HS-5 (cell line): ENCODE results near the gene FGF12.

Source experiments
- DNase-seq: peaks from one replicate; pipeline ENCODE4 v3.0.0-alpha.2; 2012; ENCODE audit warnings: low read depth

FGF12 gene

GRCh38 chr3:192496905-192497587 lies 230.3 kb downstream of the FGF12 start:
- DNase-seq: no peak

GRCh38 chr3:192494174-192494573 lies 233.2 kb downstream of the FGF12 start:
- DNase-seq: no peak

GRCh38 chr3:192490720-192491119 lies 236.6 kb downstream of the FGF12 start:
- no peak for DNase-seq

GRCh38 chr3:192489579-192489978 lies 237.8 kb downstream of the FGF12 start:
- no peak for DNase-seq

GRCh38 chr3:192487033-192487432 lies 240.3 kb downstream of the FGF12 start:
- DNase-seq: no peak

GRCh38 chr3:192482809-192483208 lies 244.5 kb downstream of the FGF12 start:
- no peak for DNase-seq

GRCh38 chr3:192482391-192482790 lies 244.9 kb downstream of the FGF12 start:
- no peak for DNase-seq

GRCh38 chr3:192481638-192482037 lies 245.7 kb downstream of the FGF12 start:
- DNase-seq: peak; percentile 90

- DNase-seq: no peak
Observed at GRCh38 chr3:192467230-192468140, 259.9 kb downstream of the FGF12 start.

- no peak for DNase-seq
Observed at GRCh38 chr3:192449036-192449435, 278.3 kb downstream of the FGF12 start.

GRCh38 chr3:192445770-192446644 lies 281.3 kb downstream of the FGF12 start:
- DNase-seq: no peak

- no peak for DNase-seq
Observed at GRCh38 chr3:192444791-192445106, 282.6 kb downstream of the FGF12 start.

- no peak for DNase-seq
Observed at GRCh38 chr3:192444096-192444790, 283.1 kb downstream of the FGF12 start.

- no peak for DNase-seq
Observed at GRCh38 chr3:192435241-192435640, 292.1 kb downstream of the FGF12 start.

GRCh38 chr3:192434186-192434585 lies 293.2 kb downstream of the FGF12 start:
- no peak for DNase-seq

GRCh38 chr3:192433704-192434103 lies 293.6 kb downstream of the FGF12 start:
- DNase-seq: no peak

GRCh38 chr3:192422997-192423342 lies 304.4 kb downstream of the FGF12 start:
- DNase-seq: no peak

GRCh38 chr3:192422321-192422996 lies 304.9 kb downstream of the FGF12 start:
- DNase-seq: no peak

- DNase-seq: no peak
Observed at GRCh38 chr3:192419312-192419711, 308.0 kb downstream of the FGF12 start.

- DNase-seq: no peak
Observed at GRCh38 chr3:192417559-192418055, 309.7 kb downstream of the FGF12 start.

- no peak for DNase-seq
Observed at GRCh38 chr3:192417017-192417416, 310.3 kb downstream of the FGF12 start.
